CD4-positive, alpha-beta T cell treated with Interleukin-2 at 100 ng/mL for 4 hours (primary cell): ENCODE results near the gene MTPN.

Experiments
- DNase-seq: peaks from one replicate; pipeline ENCODE4 v3.0.0-alpha.2; 2020; ENCODE audit warnings: low spot score

The MTPN gene, protein sequence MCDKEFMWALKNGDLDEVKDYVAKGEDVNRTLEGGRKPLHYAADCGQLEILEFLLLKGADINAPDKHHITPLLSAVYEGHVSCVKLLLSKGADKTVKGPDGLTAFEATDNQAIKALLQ

DNA sequence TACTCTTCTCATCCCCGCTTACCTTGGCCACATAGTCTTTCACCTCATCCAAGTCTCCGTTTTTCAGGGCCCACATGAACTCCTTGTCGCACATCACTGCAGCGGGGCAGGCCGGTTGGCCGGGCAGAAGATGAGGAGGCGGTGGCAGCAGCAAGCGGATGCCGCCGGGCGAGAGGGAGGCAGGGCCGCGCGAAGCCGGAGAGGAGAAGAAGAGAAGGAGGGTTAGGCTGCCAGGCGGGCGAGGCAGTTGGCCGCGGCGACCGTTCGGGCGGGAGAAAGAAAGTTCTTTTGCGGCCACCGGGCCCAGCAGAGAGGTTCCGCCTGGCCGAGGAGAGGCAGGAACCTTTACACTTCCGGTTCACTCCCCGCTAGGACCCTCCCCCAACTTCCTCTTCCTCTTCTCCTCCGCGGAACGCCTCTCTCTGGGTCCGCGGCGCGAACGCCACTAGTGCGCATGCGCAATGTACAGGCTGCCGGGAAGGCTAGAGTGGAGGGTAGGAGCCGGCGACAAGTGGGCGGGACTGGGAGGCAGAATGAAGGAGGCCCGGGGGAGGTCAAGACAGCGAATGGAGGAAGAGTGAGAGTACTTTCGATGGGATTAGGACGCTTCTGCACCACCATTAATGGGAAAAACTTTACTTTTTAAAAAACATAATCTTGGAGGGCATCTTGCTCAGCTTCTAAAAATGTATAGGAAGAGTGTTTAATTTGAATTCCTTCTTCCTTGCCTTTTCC lies at the start of gene MTPN:
MTPN (minus strand) TSS at position 353 of the 735 bp plus-strand sequence; CDS start at position 94, 259 bp downstream.
- DNase-seq = peak; percentile 98

DNA sequence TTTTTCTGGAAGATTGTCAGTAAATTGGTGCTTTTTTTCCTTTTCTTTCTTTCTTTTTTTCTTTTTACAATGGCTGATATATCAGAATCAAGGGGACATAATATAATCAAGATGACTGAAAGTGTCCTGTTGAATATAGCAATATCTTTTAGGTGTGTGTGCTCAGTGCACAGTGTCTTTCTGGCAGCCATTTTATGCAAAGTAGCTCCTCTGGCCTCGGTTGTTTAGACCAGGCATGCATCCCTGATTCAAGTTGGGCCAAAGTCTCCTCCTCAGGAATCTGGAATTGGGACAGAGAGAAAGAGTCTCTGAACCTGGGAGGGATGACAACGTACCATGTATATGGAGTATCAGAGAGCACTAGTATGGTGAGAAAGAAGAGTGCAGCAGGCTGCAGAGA lies 49.0 kb upstream of the MTPN start:
- no peak for DNase-seq

DNA sequence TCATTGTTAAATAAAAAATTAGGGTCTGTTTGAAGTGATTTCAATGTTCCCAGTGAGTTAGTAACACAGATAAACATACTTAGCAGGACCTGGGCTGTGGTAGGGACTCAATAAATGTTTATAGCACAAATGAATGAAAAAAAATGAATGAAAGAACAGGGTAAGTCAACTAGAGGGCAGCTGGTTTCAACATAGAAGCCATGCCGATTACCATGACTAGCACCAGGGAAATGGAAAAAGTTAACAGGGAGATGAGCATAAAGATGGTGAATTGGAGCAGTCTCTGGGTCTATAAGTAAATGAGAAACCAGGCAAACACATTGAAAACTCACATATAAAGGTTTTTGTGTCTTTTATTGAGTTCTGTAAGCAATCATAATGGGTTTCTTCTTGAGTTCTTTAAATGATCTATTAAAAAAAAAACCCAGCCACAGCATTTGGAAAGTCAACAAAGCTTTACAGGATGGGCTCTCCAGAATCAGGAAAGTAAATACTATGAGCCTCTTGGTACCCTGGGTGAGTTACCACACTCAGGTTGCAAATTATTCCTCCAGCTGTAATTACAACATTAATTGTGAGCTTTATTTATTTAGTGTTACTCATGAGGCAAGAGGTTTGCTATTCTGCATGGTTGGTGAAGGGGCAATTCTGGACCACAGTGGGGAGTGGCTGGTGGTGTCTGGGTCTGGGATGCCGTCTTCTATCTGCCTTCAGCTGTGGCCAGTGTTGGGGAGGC lies 46.1 kb upstream of the MTPN start:
- DNase-seq = no peak

DNA sequence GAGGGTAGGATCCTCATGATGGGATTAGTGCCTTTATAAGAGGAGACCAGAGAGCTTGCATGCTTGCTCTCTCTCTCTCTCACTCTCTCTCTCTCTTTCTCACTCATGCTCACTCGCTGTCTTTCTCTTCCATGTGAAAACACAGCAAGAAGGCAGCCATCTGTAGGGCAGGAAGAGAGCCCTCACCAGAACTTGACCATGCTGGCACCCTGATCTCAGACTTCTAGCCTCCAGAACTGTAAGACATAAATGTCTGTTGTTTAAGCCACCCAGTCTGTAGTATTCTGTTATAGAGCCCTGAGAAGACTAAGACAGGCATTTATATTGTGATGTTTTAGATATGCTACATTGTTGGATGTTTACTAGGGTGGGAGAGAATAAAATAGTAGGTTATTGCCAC lies 43.4 kb upstream of the MTPN start:
- DNase-seq = no peak

DNA sequence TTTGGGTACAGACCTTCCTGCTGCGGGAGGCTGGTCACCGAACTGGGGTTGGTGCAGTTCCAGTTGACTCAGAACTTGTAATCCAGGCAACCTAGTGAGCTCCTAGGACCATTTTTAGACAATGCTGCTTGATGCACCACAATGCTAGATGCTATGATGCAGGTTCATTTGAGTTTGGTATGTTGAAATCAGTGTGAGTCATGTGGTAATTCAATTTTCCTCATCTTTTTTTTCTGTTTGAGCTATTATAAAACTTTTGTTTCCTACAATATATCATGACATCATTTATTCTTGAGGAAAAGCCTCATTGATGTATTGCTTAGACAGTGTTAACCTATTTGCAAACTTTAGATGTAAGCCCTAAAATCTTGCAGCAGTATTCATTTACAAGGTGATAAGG lies 40.9 kb upstream of the MTPN start:
- no peak for DNase-seq

DNA sequence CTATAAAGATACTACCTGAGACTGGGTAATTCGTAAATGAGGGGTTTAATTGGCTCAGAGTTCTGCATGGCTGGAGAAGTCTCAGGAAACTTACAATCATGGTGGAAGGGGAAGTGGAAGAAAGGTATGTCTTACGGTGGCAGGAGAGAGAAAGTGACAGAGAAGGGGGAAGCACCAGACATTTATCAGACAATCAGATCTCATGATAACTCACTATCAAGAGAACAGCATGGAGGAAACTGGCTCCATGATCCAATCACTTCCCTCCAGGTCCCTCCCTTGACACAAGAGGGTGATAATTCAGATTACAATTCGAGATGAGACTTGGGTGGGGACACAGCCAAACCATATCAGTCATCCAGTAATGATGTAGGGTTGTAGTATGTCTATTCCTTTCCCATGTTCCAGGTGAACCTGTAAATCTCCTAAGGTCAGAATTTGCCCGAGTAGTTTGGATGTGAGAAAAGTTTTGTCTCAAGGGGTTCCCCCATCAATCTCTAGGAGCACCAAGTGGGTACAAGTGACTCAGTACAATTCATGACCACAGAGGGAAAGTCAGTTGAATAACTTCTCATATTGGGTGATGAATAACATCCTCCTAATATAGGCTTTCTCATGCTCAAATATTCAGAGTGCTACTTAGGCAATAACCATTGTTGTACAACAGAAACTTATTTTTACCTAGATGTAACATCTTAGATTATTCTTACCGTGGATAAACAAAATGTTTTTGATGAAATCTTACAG lies 39.7 kb upstream of the MTPN start:
- no peak for DNase-seq

DNA sequence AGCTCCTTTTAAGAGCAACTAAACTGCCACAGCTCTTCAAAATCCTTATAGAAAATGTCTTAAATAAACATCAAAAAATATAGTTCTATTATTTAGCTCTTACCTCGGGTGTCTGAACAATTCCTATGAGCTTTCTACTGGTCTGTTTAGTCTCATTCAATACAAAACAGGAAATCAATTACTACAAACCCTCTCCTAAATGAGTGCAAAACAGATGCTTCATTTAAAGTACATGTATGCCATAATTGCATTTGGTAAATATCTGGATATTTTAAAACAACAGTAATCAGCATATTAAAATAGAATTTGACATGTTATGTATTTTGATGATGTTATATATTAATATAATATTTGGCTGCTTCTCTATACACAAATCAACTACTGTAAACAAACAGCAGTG lies 38.5 kb upstream of the MTPN start:
- DNase-seq = no peak

DNA sequence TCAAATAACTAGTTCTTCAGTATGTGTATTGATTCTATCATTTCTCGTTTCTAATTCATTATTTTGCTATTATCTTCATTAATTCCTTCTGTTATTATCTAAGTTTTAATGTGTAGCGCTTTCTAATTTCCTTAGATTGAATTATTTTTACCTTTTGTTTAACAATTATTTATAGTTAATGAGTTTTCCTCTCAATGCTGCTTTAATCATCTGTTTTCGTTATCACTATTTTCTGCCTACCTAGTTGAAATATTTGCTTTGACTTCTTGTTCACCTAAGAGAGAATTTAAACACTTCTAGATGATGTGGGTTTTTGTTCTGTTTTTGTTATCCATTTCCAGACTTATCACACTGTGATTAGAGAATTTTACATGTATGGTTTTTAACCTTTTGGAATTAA lies 37.5 kb upstream of the MTPN start:
- no peak for DNase-seq

DNA sequence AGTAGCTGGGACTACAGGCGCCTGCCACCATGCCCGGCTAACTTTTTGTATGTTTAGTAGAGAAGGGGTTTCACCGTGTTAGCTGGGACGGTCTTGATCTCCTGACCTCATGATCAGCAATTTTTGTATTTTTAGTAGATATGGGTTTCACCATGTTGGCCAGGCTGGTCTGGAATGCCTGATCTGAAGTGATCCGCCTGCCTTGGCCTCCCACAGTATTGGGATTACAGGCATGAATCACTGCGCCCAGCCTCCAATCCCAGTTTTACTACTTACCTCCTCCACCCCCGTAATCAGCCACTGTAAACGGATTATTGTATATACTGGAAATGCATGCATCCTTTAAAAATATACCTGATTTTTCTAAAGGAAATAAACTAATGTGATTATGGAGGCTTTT lies 35.1 kb upstream of the MTPN start:
- DNase-seq = no peak

DNA sequence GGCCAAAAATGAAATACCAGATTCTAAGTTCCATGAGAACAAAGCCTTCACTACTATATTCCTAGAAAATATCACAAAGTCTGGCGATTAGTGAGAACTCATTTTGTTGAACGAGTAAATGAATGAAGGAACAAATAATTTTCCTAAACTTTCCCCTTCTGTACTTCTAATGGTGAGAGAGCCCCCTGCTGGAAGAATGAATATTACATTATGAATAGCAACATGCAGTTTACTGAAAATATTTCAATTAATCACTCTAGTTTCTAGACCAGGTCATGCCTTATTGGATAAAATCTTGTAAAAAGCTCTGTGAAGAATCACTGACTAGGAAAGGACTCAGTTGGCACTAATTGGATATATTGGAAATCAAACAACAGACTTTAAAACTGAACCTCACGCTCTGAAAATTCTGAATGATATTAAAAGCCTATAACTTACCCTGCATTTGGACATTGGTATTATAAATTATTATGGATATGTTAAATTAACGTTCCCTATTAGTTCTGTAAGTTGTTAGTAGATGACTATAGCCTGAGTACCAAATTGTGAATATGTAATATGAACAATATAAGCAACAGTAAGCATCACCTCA lies 32.4 kb upstream of the MTPN start:
- peak; percentile 72 for DNase-seq

DNA sequence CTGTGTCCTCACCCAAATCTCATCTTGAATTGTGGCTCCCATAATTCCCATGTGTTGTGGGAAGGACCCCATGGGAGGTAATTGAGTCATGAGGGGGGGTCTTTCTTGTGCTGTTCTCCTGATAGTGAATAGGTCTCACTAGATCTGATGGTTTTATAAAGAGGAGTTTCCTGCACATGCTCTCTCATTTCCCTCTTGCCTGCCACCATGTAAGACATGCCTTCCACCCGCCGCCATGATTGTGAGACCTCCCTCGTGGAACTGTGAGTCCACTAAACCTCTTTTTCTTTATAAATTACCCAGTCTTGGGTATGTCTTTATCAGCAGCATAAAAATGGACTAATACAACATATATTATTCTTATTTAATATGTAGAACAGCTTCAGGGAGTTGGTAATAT lies 29.0 kb upstream of the MTPN start:
- no peak for DNase-seq

DNA sequence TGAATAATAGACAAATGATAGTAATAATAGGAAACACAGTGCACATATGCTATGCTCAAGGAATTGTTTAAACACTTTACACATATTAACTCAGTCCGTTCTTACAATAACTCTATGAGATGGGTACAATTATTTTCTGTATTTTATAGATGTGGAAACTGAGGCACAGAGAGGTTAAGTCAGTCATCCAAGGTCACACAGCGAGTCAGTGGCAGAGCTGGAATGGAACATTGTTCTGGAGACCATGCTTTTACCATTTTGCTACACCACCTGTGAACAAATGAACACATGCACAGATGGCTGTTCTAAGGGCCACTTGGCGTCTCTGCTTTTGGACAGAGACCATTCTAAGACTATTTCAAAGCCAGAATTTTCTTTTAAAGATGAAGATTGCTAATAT lies 26.9 kb upstream of the MTPN start:
- no peak for DNase-seq

DNA sequence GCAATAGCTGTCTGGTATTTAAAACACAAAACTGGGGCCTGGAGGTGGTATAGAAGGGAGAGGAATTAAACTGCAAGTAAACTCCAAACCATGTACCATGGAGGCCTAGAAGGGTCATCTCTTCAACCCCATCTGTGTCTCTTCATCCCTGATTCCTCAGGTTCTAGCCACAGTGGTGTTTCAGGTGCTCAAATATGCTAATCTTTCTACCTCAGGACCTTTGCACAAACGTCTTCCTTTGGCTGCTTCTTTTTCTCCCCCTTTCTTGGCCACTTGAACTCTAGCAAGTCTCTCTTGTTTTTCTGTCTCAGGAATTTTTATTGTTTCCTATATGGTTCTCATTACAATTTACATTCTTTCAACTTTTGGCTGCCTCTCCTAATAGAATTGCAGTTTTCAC lies 25.6 kb upstream of the MTPN start:
- DNase-seq = no peak

DNA sequence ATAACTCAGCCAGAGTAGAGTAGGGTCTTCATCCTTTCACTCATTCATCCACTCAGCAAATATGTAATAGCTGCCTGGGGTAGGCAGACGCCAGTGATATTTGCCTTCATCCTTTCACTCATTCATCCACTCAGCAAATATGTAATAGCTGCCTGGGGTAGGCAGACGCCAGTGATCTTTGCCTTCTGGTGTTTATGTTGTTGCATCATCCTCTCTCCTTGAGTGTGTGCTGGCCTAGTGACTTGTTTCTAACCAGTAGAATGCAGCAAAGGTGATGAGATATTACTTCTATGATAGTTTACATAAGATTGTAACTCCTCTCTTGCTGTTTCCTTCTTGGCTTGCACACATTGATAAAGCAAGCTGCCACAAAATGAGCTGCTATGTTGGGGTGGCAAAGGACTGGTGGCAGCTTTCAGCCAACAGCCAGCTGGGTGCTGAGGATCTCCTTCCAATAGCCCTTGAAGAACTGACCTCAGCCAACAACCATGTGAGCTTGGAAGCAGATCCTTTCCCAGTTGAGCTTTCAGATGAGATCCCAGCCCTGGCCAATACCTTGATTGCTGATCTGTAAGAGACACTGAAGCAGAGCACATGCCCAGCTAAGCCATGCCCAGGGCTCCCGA lies 23.2 kb upstream of the MTPN start:
- no peak for DNase-seq

DNA sequence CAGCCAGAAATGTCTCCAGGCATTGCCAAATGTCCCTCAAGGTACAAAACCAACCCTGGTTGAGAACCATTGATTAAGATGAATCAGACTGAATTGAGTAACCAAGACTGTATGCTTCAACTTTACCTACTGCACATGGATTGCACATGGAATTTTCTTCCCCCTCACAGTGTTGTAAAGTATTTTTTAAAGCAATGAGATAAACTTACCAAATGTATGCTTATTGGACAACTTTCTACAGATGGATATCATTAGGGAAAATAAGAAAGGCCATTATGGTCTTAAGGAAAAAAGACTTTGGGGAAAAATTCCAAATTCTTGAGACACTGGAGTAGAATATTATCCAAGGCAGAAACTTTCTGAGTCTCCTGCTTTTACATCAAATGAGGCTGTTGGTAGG lies 20.9 kb upstream of the MTPN start:
- no peak for DNase-seq

DNA sequence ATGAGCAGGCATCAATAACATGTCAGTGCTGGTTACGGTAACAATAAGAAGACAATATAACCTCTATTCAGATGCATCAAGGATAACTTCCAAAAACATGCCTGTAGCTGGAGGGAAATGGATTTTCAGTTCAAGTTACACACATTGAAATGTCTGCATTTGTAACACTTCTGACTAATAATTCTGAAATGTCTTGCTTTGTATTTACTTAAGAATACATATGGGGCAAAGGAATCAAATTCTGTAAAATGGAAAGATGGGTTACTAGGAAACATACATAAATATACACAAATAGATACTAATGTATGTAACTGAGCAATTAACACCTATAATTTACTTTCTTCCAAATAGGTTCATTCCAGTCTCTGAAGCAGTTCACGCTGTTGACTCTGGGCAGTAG lies 18.6 kb upstream of the MTPN start:
- no peak for DNase-seq

DNA sequence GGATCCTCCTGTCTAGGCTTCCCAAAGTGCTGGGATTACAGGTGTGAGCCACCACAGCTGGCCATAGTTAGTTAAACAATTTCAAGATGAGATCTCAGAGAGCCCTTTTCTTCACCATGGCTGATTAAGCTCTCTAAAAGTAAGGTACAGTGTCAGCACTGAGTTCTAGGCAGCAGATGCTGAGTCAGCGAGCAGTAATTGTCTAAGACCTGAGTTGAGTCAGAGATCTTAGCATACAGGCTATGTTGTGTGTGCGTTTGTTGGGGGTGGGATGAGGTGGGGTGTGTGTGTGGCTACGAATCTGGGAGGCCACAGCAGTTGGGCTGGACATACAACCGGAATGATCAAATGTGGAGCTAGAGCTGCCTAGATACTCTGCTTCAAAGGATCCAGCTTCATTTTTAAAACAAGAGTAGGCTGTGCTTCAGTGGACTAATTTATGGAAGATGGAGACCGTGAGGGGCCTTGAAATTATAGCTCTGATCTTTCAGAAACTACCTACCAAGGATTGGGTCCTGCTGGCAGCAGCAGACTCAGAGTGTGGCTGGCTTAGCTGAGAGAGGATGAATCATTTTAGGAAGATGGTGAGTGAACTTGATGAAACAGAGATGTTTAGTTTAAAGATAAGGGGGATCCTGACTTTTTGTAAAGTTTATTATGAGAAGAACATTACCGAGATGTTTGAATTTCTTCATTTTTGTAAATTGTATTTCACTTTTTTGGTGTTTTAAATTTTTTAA lies 17.5 kb upstream of the MTPN start:
- peak; percentile 37 for DNase-seq

DNA sequence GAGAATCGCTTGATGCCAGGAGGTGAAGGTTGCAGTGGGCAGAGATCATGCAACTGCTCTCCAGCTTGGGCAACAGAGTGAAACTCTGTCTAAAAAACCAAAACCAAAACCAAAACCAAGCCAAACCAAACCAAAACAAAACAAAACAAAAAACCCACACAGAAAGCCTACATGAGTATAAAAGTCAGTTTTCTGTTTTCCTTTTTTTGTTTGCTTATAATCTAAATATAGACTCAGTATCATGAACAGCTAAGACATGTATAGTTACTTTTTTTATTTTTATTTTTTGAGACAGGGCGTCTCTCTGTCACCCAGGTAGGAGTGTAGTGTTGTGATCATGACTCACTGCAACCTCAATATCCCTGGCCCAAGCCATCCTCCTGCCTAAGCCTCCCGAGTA lies 16.8 kb upstream of the MTPN start:
- peak; percentile 27 for DNase-seq

DNA sequence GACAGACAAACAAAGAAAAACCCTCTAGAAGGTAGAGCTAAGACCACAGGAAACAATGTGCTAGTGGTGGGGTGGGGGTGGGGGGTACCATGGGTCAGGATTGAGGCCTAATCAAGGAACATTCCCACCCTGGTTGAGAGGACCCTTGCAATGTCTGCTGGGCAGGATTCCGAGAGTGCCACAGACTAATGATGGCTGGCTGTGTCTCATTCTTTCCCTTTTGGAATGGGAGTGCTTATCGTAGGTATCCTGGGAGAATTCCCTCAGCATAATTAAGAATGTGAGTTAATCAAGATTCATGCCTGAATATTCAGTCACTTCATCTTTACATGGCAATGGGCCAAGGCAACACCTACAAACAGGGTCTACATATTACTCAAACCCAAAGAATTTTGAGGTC lies 14.7 kb upstream of the MTPN start:
- DNase-seq = no peak

DNA sequence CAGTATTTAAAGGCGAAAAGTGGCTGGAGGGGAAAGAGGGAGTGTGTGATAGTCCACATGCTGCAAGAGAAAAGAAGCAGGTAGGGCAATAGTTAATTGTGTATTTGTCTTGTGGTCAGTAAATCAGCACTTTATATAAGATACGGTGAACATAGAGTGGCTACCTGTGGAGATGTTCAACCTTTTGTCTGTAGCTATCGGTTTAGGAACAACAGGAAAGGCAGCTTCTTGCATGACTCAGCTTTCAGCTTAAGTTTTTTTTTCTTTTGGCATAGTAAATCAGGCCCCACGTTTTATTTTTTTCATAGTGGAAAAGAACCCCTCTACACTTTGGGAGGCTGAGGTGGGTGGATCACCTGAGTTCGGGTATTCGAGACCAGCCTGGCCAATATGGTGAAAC lies 14.2 kb upstream of the MTPN start:
- DNase-seq = no peak

DNA sequence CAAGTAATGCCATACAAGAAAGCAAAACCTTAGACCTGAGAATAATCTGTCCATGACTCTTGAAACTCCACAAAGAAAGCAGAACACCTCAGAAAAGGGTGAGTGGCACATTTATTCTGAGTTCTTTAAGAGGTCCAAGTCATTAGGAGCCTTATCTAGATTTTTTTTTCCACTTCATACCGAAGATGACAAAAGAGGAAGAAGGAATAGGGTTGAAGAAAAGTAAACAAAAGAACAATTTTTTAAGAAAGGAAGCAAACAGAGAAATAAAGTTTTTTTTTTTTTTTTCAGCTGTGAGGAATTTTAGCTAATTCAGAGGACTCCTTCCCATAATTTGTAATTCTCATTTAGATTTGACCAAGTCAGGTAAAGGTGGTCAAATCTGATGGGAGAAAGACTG lies 13.1 kb upstream of the MTPN start:
- DNase-seq = no peak
